Measurements from ENCODE around the gene SMYD5. TPM values are rescaled to one million over a fixed set of nuclear protein-coding genes. Genes with fewer than 3 reads are reported as not detected.

SMYD5 gene
- polyA plus RNA-seq, 3 donors, result 1.6 to 5.2 (median 1.7) TPM

GRCh38 chr2:73235315-73236028, 21.4 kb downstream of the SMYD5 start:
- WGBS (ENCODE audit: insufficient coverage), result 75% methylated on average over 9 of the region's 11 CpGs
- Histone ChIP-seq H3K9ac (ENCODE audit: insufficient read depth, low read length, poor library complexity, severe bottlenecking) (peak overlapping the region; percentile 88), H3K27ac (ENCODE audit: low read depth in 1 of 2, low read length in 2 of 2) (peak overlapping the region in 1 of 2 donors; percentile 87), H3K27me3 (ENCODE audit: control insufficient read depth in 2 of 2, insufficient read depth in 2 of 2, low read length in 2 of 2) (no peaks in the 10 kb centered on the region), H3K4me2 (replicated peaks; ENCODE audit: extremely low read depth, low read length, poor library complexity, severe bottlenecking) (peak overlapping the region; percentile 84), H3K79me2 (ENCODE audit: insufficient read depth, low read length) (peaks cover 61% of the 10 kb centered on the region), H3K4me3 (replicated peaks in 1 of 3; ENCODE audit: low read depth in 2 of 3, low read length in 3 of 3) (peak overlapping the region in 1 of 3 experiments; percentile 84), H3K4me1 (ENCODE audit: control insufficient read depth in 1 of 2, insufficient read depth in 2 of 2, low read length in 2 of 2) (peaks cover 24 to 35% of the 10 kb centered on the region in 2 donors), H3K36me3 (replicated peaks in 1 of 2; ENCODE audit: control insufficient read depth in 1 of 2, insufficient read depth in 2 of 2, low read length in 2 of 2) (peaks cover 16 to 34% of the 10 kb centered on the region in 2 donors), H2AFZ (ENCODE audit: insufficient read depth, low read depth, low read length, poor library complexity, severe bottlenecking) (peak overlapping the region; percentile 91), H3K9me3 (replicated peaks in 1 of 2; ENCODE audit: control insufficient read depth in 1 of 2, insufficient read depth in 1 of 2, low read length in 2 of 2) (no peaks in the 10 kb centered on the region), H4K20me1 (ENCODE audit: insufficient read depth, low read length) (peaks cover 57% of the 10 kb centered on the region)
- DNase-seq, result no peak
- peaks cover 26% of the 10 kb centered on the region for H3K4me1 Mint-ChIP-seq
- peaks cover 13 to 16% of the 10 kb centered on the region in 2 donors for H3K36me3 Mint-ChIP-seq
- intact Hi-C loops (cut with micrococcal nuclease), result loop anchor here in 1 of 2 donors (10.0 kb wide), 1 partner anchor 149 kb away; the partner anchor contains the start of gene ALMS1
- H3K27me3 Mint-ChIP-seq (ENCODE audit: low read depth in 3 of 3), result peaks cover 0 to 1% (median 0%) of the 10 kb centered on the region in 3 donors
- peak overlapping the region in 4 of 7 donors; percentile 7 to 93 (median 51) for H3K27ac Mint-ChIP-seq
- no peak for TF ChIP-seq CTCF (IDR thresholded peaks at IDR 0.05)
- H3K4me3 Mint-ChIP-seq, result peak overlapping the region; percentile 89 to 95
- no peaks in the 10 kb centered on the region for H3K9me3 Mint-ChIP-seq

GRCh38 chr2:73237168-73237567, 23.1 kb downstream of the SMYD5 start:
- Histone ChIP-seq H2AFZ (ENCODE audit: insufficient read depth, low read depth, low read length, poor library complexity, severe bottlenecking) (no peak overlapping the region), H3K27me3 (ENCODE audit: control insufficient read depth in 2 of 2, insufficient read depth in 2 of 2, low read length in 2 of 2) (no peaks in the 10 kb centered on the region), H3K27ac (ENCODE audit: low read depth in 1 of 2, low read length in 2 of 2) (no peak overlapping the region), H3K36me3 (replicated peaks in 1 of 2; ENCODE audit: control insufficient read depth in 1 of 2, insufficient read depth in 2 of 2, low read length in 2 of 2) (peaks cover 25 to 51% of the 10 kb centered on the region in 2 donors), H3K4me3 (replicated peaks in 1 of 3; ENCODE audit: low read depth in 2 of 3, low read length in 3 of 3) (no peak overlapping the region), H3K4me1 (ENCODE audit: control insufficient read depth in 1 of 2, insufficient read depth in 2 of 2, low read length in 2 of 2) (peaks cover 24 to 34% of the 10 kb centered on the region in 2 donors), H4K20me1 (ENCODE audit: insufficient read depth, low read length) (peaks cover 61% of the 10 kb centered on the region), H3K9ac (ENCODE audit: insufficient read depth, low read length, poor library complexity, severe bottlenecking) (no peak overlapping the region), H3K9me3 (replicated peaks in 1 of 2; ENCODE audit: control insufficient read depth in 1 of 2, insufficient read depth in 1 of 2, low read length in 2 of 2) (no peaks in the 10 kb centered on the region), H3K79me2 (ENCODE audit: insufficient read depth, low read length) (peaks cover 69% of the 10 kb centered on the region), H3K4me2 (replicated peaks; ENCODE audit: extremely low read depth, low read length, poor library complexity, severe bottlenecking) (no peak overlapping the region)
- no peak for TF ChIP-seq CTCF (IDR thresholded peaks at IDR 0.05)
- intact Hi-C loops (cut with micrococcal nuclease), result loop anchor here in 1 of 2 donors (10.0 kb wide), 1 partner anchor 148 kb away; the partner anchor contains the start of gene ALMS1
- H3K27me3 Mint-ChIP-seq (ENCODE audit: low read depth in 3 of 3), result peaks cover 0 to 1% (median 0%) of the 10 kb centered on the region in 3 donors
- no peak for DNase-seq
- peaks cover 26% of the 10 kb centered on the region for H3K4me1 Mint-ChIP-seq
- peaks cover 21 to 30% of the 10 kb centered on the region in 2 donors for H3K36me3 Mint-ChIP-seq
- peak overlapping the region in 3 of 7 donors; percentile 17 to 44 (median 37) for H3K27ac Mint-ChIP-seq
- H3K9me3 Mint-ChIP-seq, result no peaks in the 10 kb centered on the region
- no peak overlapping the region for H3K4me3 Mint-ChIP-seq
- no CpG with 5 or more reads among the region's 1 CpG for WGBS (ENCODE audit: insufficient coverage)
